WTC11 (cell line): ENCODE measurements around the gene PPFIBP1. TPM values are rescaled to one million over a fixed set of nuclear protein-coding genes. Genes with fewer than 3 reads are reported as not detected.
A peak's percentile ranks its signal among the peaks of the same experiment; 100 is the strongest.
"Not testable (repeated sequence)": the region's sequence is repeated elsewhere in the genome, so short reads cannot be mapped to it uniquely, and the experiment has no call there.

ENCODE experiments used
- ATAC-seq: fragments of 200-7000 bp; cut with Tn5 transposase; 2 replicates; pipeline ENCODE4 v1.10.0; 2021; ENCODE audit warnings: mild to moderate bottlenecking, moderate library complexity
- CTCF ChIA-PET: fragments of 300-600 bp; sonication (Branson Sonifier 250); formaldehyde crosslinking; loops from one replicate; lab custom pipeline; 2021; ENCODE audit warnings: antibody characterized with exemption; lab: Charles Lee
- POLR2A ChIA-PET: fragments of 350-600 bp; sonication (Branson Sonifier 250); formaldehyde crosslinking; loops from one replicate; lab custom pipeline; 2021; ENCODE audit warnings: antibody characterized with exemption; lab: Charles Lee
- DNase-seq: peaks from one replicate; pipeline ENCODE4 v3.0.0; 2021; ENCODE audit warnings: low spot score
- H3K27ac Mint-ChIP-seq: 2 replicates; pipeline ENCODE4 v1.8.0; 2021; ENCODE audit warnings: mixed read lengths
- H3K27me3 Mint-ChIP-seq: 2 replicates; pipeline ENCODE4 v1.8.0; 2021; ENCODE audit warnings: low read depth, mild to moderate bottlenecking, moderate library complexity, mixed read lengths
- H3K36me3 Mint-ChIP-seq: 2 replicates; pipeline ENCODE4 v1.8.0; 2021; ENCODE audit warnings: mixed read lengths
- H3K4me1 Mint-ChIP-seq: 2 replicates; pipeline ENCODE4 v1.8.0; 2022; ENCODE audit warnings: mixed read lengths
- H3K4me3 Mint-ChIP-seq: 2 replicates; pipeline ENCODE4 v1.8.0; 2021; ENCODE audit warnings: mild to moderate bottlenecking, moderate library complexity, mixed read lengths
- H3K9me3 Mint-ChIP-seq: 2 replicates; pipeline ENCODE4 v1.8.0; 2021; ENCODE audit warnings: mixed read lengths
- ARID4B ChIP-seq: sonication (generic); formaldehyde crosslinking; IDR thresholded peaks from 2 replicates; pipeline ENCODE4 v1.8.0; 2023; ENCODE audit warnings: missing genetic modification reagents, mild to moderate bottlenecking, borderline replicate concordance
- ATF1 ChIP-seq: sonication (generic); formaldehyde crosslinking; IDR thresholded peaks from 2 replicates; pipeline ENCODE4 v1.8.1; 2023; ENCODE audit warnings: mild to moderate bottlenecking, moderate library complexity, missing genetic modification reagents
- CTCF ChIP-seq: fragments of 200-600 bp; IDR thresholded peaks from 2 replicates; pipeline ENCODE4 v1.8.0; 2022; ENCODE audit warnings: antibody characterized with exemption
- MYBL2 ChIP-seq: sonication (generic); formaldehyde crosslinking; IDR thresholded peaks from 2 replicates; pipeline ENCODE4 v1.8.1; 2023; ENCODE audit warnings: mild to moderate bottlenecking, moderate library complexity, missing genetic modification reagents
- NFYB ChIP-seq: sonication (generic); formaldehyde crosslinking; conservative IDR thresholded peaks from 2 replicates; pipeline ENCODE4 v1.8.0; 2022; ENCODE audit warnings: low read depth, missing genetic modification reagents
- NR3C1 ChIP-seq: sonication (generic); formaldehyde crosslinking; conservative IDR thresholded peaks from 2 replicates; pipeline ENCODE4 v1.8.1; 2023; ENCODE audit warnings: low read depth, mild to moderate bottlenecking, missing genetic modification reagents
- RORB ChIP-seq: fragments of 250-450 bp; sonication (Bioruptor Pico); IDR thresholded peaks from 2 replicates; pipeline ENCODE4 v1.9.0; 2021; ENCODE audit warnings: mild to moderate bottlenecking
- TCF7 ChIP-seq: sonication (generic); formaldehyde crosslinking; IDR thresholded peaks from 2 replicates; pipeline ENCODE4 v1.8.0; 2022; ENCODE audit warnings: mild to moderate bottlenecking, low read depth, missing genetic modification reagents, moderate library complexity
- TEAD4 ChIP-seq: sonication (generic); formaldehyde crosslinking; IDR thresholded peaks from 2 replicates; pipeline ENCODE4 v1.8.0; 2022; ENCODE audit warnings: mild to moderate bottlenecking, missing genetic modification reagents
- USF1 ChIP-seq: sonication (generic); formaldehyde crosslinking; IDR thresholded peaks from 2 replicates; pipeline ENCODE4 v1.8.0; 2022; ENCODE audit warnings: mild to moderate bottlenecking, missing genetic modification reagents
- ZBTB21 ChIP-seq: sonication (generic); formaldehyde crosslinking; IDR thresholded peaks from 2 replicates; pipeline ENCODE4 v1.8.1; 2023; ENCODE audit warnings: mild to moderate bottlenecking, missing genetic modification reagents, borderline replicate concordance
- ZNF423 ChIP-seq: fragments of 250-450 bp; sonication (Bioruptor Pico); IDR thresholded peaks from 2 replicates; pipeline ENCODE4 v2.1.2; 2022; ENCODE audit warnings: mild to moderate bottlenecking, moderate library complexity
- total RNA-seq: library from RNA; stranded (reverse); gene quantifications from 3 replicates; pipeline ENCODE4 v1.2.3, GENCODE V29; 2021

PPFIBP1 gene
- total RNA-seq, 1 experiment from 2014 or later, result 27.7 TPM

GRCh38 chr12:27733052-27733656 lies 209.1 kb downstream of the PPFIBP1 start:
- POLR2A ChIA-PET, result no interaction called here
- no peaks in the 10 kb centered on the region for H3K27me3 Mint-ChIP-seq
- H3K36me3 Mint-ChIP-seq, result peaks cover 29% of the 10 kb centered on the region

GRCh38 chr12:27733791-27734190 lies 209.8 kb downstream of the PPFIBP1 start:
- Mint-ChIP-seq H3K4me1 (no peaks in the 10 kb centered on the region), H3K9me3 (no peaks in the 10 kb centered on the region), H3K4me3 (no peak overlapping the region), H3K27ac (no peak overlapping the region), H3K36me3 (peaks cover 29% of the 10 kb centered on the region), H3K27me3 (no peaks in the 10 kb centered on the region)
- CTCF ChIA-PET, result interaction anchor here (0.7 to 2.1 kb wide), 9 partner anchors 22 to 1250 kb away, joined by 3 to 9 read pairs (median 4); partner anchors contain the start of genes KLHL42 and MANSC4
- DNase-seq, result no peak
- ATAC-seq, result no peak
- TF ChIP-seq ARID4B (CRISPR knock-in tag) (no peak), NR3C1 (CRISPR knock-in tag) (no peak), USF1 (no peak), ZBTB21 (CRISPR knock-in tag) (no peak), ATF1 (CRISPR knock-in tag) (no peak), TEAD4 (CRISPR knock-in tag) (no peak), ZNF423 (CRISPR knock-in tag) (no peak), MYBL2 (CRISPR knock-in tag) (no peak)
- POLR2A ChIA-PET, result no interaction called here

More at GRCh38 chr12:27733052-27733656, 209.1 kb downstream of the PPFIBP1 start:
- CTCF ChIA-PET, result interaction anchor here (0.9 to 2.1 kb wide), 9 partner anchors 18 to 441 kb away, joined by 3 to 9 read pairs (median 4); partner anchors contain the start of genes KLHL42 and MANSC4
- H3K4me1 Mint-ChIP-seq, result no peaks in the 10 kb centered on the region
- ATAC-seq (no peak), DNase-seq (no peak)
- no peak overlapping the region for H3K27ac Mint-ChIP-seq
- H3K9me3 Mint-ChIP-seq, result no peaks in the 10 kb centered on the region
- TF ChIP-seq CTCF (peak; percentile 49; the same call in 1 of the 2 replicates), RORB (CRISPR knock-in tag) (no peak), NFYB (CRISPR knock-in tag) (no peak), TCF7 (CRISPR knock-in tag) (no peak)
- TF ChIP-seq, all 79 proteins: peak for 1
- no peak overlapping the region for H3K4me3 Mint-ChIP-seq

- DNase-seq, POLR2A ChIA-PET, H3K27me3 Mint-ChIP-seq, H3K4me3 Mint-ChIP-seq, H3K27ac Mint-ChIP-seq, H3K9me3 Mint-ChIP-seq, H3K4me1 Mint-ChIP-seq, ATAC-seq: not testable (repeated sequence)
- peaks cover 29% of the 10 kb centered on the region for H3K36me3 Mint-ChIP-seq
- CTCF ChIA-PET, result interaction anchor here (0.7 to 2.1 kb wide), 2 partner anchors 207 to 1249 kb away, joined by 3 to 9 read pairs; no protein-coding TSS in a partner anchor
Observed at GRCh38 chr12:27734321-27734720, 210.3 kb downstream of the PPFIBP1 start.
